Left forelimb (tissue), 1 donor: ENCODE measurements around the gene SEC61A2.
A peak's percentile ranks its signal among the peaks of the same experiment; 100 is the strongest.
"Not testable (repeated sequence)": the region's sequence is repeated elsewhere in the genome, so short reads cannot be mapped to it uniquely, and the experiment has no call there.

ENCODE experiments used
- DNase-seq: peaks from one replicate; pipeline ENCODE4 v3.0.0-alpha.2; 2018; ENCODE audit warnings: low spot score

SEC61A2 gene

DNA sequence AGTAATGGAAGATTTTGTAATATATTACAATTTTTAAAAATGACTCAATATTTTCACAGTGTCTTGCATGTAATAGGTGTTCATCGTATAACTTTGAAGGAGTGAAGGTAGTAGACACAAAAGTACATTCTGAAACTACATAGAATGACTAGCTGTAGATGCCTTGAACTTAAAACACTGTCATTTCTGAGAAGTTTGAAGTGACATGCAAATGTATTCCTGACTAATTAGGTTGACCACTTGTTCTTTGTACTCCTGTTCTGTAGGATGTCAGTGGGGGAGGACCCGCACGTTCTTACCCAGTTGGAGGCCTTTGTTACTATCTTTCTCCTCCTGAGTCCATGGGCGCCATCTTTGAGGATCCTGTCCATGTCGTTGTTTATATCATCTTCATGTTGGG is 31.2 kb downstream of the SEC61A2 start:
- DNase-seq = no peak

DNA sequence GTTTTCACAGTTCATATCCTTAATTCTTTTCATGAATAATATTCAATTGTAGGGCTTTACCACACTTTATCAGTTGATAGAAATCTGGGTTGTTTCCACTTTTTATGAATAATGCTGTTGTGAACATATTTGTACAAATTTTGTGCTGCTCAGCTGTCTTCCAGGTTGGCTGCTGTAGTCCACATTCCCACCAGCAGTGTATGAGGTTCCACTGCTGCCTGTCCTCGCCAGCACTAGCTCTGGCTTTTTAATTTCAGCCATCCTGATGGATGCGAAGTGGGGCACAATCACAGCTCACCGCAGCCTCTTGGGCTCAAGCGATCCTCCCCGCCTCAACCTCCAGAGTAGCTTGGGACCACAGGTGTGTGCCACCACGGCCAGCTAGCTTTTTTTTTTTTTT is 33.5 kb downstream of the SEC61A2 start:
- no peak for DNase-seq

DNA sequence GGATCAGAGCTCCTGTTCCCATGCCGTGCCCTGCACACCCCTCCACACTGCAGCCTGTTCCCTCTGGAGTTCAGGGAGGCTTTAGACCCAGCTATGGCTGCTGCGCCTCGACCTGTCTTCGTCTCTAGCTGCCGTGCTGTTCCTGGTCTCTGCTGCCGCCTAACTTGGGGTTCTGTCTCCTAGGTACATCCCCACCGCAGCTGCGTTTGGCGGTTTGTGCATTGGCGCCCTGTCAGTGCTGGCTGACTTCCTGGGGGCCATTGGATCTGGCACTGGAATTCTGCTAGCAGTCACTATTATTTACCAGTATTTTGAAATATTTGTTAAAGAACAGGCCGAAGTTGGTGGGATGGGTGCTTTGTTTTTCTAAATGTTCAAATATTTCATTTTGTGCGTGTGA is 34.6 kb downstream of the SEC61A2 start:
- DNase-seq = no peak

DNA sequence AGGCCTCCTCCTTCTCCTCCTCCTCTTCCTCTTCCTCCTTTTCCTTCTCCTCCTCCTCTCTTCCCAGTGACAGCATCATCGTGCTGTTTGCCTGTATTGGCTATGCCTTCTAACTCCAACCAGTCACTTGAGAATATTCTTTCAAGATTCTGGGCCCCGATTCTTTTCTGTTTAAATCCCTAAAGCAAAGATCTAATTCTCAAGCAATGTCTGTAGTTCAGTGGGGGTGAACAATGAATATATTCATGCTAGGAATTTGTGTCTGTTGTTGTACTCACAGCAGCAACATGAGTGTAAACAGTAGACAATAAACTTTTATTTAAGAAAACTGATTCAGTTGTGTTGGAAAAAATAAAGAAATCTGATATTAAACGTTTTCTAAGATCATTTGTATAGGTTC is 35.6 kb downstream of the SEC61A2 start:
- no peak for DNase-seq

DNA sequence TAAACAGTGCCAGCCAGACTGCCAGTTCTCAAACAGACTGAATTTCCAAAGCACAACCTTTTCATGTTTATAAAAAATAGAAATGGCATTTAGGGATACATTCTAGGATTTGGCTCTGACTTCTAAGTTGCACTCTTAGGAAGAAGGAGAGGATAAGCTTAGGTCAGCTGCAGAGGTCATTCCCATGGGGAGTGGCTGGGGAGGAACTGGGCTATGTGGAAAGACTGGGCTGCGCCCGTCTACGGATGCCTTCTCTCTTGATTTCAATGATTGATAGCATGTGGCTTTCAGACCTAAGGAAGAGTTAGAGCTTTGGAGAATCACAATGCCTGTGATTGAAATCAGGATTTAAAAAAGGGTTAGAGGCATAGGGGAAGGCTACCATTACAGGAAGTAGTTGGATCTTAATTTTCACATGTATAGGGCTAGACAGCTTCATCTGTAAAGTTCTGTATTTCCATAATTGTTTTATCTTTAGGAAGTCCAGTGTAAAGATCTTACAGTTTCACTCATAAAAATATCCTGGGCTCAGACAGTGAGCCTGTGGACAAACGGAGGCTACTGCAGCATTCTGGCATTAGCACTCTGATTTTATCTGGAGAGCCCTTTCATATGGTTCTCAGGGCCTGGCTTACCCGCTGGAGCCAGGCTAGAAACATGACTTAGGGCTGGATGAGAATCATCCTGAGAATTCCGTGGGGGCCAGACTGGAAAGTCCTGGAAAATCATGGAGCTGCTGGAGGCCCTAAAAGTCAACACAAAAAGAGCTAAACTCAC is 36.7 kb downstream of the SEC61A2 start:
- DNase-seq = no peak

DNA sequence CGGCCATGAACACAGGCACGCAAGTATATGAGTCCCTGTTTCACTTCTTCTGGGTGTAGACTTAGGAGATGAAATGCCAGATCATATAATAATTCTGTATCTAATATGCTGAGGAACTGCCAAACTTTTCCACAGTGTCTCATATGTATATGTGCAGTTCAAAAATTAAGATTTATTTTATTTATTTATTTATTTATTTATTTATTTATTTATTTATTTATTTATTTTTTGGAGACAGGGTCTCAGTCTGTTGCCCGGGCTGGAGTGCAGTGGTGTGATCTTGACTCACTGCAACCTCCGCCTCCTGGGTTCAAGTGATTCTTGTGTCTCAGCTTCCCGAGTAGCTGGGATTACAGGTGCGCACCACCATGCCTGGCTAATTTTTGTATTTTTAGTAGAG is 42.0 kb downstream of the SEC61A2 start:
- DNase-seq = not testable (repeated sequence)

DNA sequence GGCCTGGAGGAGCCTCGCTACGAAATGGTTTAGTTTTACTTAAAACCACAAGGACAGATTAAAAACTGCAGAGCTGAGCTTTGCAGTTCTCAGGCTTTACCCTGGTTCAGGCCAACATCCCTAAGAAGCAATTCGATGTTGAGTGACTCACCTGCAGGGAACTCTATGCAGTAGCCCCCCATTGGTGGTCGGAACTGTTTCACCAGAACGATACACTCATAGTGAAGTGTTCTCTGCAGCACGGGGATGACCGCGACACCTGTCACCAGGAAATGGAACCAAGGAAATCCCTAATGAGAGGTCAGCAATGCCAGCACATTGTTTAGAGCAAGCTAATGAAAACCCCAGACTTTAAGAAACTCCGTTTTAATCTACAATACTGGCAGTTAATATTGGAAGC is 48.2 kb downstream of the SEC61A2 start:
- no peak for DNase-seq

DNA sequence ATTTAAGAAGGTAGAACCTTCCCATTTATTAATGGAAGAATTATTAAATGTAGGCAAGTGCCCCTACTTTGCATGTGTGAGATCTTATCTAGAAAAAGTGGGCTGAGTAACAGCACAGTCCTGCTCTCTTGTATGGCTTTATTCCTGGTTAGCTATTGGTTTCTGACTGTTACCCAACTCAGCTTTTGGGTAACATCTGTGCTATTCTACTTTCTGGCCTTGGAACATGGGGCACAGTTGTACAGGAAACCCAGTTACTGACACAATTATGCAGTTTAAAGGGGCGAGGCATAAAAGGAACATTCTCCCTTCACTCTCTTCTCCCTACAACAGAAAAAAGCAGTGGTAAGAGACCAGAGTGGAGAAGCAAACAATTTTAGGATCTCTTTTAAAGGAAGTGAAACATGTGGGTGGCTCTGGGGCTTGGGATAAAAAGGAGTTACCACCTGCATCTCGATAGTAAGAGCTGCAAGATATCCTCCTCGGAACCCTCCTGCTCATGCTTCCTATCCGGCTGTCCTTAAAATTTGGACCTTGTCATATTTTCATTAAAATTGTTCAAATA is 50.2 kb downstream of the SEC61A2 start:
- no peak for DNase-seq

DNA sequence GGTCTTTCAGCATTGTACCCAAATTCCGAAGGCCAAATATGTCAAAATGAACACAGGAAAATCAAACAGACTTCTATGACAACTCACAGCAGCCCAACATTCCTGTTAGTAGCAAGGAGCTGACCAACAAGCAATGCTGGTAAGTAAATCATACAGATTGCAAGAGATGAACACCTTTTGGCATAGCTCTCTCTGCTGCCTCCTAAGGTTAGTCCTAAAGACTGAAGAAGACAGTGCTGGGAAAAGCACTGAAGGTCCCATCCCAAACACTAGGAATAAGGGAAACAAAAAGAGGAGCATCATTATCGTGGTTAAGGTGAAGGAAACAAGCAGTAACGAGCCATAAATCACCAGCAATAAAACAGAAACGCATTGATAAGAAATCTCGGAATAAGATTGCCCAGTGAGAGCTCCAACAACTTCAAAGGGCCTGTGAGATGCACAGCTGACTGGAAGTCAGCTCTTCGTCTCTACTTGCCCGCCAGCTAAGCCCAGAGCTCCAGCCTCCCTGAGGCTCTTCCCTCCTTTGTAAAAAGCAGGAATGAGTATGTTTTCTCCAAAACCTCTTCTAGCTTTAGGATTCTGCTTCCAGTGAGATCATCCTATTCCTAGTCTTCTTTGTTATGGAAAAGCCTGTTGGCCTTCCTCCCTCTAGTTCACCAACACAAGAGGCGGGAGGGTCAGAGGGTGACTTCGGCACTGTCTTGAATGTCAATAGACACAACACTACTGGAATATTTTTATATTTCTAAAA is 50.9 kb downstream of the SEC61A2 start:
- DNase-seq = no peak

DNA sequence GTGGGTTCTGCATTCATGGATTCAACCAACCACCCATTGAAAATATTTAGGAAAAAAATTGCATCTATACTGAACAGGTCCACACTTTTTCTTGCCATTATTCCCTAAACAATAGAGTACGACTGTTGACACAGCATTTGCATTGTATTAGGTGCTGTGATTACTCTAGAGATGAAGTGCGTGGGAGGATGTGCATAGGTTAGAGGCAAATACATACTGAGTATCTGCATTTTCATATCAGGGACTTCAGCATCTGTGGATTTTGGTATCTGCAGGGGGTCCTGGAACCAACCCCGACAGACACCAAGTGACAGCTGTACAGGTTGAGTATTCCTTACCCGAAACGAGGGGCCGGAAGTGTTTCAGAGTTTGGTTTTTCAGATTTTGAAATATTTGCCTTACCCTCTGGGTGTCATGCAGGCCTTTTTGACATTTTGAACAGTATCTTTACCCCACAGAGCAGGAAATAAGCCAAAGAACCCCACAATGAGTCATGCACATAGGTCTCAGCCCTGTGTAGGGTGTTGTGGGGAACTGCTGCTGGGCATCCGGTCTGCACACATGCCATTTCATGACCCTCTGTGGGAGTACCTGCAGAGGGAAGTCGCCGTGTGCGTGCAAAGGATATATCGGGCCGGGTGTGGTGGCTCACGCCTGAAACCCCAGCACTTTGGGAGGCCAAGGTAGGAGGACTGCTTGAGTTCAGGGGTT is 51.7 kb downstream of the SEC61A2 start:
- DNase-seq = no peak

DNA sequence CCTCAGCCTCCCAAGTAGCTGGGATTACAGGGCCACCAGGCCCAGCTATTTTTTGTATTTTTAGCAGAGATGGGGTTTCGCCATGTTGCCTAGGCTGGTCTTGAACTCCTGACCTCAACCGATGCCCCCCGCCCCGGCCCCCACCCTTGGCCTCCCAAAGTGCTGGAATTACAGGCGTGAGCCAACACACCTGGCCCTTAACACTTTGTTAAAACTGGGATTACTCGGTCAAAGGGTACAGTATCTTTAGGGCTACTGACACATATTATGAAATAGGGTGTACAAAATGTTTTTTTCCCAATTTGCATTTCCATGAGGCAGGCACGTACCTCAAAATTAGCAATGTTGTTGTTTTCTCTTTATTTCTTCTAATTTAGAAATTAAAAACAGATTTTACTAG is 54.7 kb downstream of the SEC61A2 start:
- DNase-seq = no peak

DNA sequence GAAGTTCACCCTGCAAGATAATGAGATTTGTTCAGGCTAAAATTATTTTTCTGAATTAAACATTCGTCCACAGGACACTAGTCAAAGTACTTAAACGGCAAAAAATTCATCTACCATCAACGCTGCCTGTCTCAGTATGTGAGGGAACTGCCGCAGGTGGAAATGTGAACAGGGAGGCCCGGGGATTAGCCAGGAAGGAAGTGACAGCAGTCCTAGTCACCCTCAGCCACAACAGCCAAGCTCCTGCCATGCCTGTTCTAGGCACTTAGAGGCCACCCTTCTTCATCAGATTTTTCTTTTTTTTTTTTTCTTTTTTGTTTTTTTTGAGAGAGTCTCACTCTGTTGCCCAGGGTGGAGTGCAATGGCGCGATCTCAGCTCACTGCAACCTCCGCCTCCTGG is 56.8 kb downstream of the SEC61A2 start:
- DNase-seq = no peak

DNA sequence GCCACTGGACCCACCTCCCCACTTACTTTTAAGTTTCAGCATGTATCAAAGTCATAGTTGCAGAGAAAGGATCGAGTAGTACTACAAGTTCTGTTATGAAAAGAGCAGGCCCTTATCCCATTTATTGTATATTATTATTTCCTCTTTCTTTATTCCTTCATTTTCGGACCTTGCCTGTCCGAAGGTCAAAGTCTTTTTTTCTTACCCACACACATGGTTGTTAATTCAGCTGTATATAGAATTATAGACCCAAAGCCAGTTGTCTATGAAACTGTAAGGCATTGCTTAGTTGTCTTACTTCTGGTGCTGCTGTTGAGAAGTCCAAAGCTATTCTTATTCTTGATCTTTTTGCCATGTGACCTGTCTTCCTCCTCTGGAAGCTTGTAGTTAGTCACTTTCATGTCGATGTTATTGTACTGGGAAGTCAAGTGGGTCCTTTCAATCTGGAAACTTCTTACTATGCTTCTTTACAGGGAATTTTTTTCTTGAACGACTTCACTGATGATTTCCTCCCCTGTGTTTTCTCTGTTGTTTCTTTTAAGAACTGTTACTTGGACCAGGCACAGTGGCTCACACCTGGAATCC is 57.9 kb downstream of the SEC61A2 start:
- DNase-seq = no peak

DNA sequence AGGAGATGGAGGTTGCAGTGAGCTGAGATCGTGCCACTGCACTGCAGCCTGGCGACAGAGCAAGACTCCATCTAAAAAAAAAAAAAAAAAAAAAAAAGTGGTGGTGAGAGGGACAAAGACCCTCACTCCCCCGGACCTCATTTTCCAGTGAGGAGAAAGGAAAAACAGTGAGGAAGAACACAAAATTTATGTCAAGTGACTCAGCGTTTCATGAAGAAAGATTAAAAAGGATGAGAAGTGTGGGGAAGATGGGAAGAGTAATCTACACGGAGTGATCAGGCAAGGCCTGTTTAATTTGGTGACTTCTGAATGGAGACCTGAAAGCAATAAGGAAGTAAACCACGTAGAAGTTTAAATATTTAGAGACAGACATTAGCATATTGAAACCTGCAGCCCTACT is 59.2 kb downstream of the SEC61A2 start:
- no peak for DNase-seq

DNA sequence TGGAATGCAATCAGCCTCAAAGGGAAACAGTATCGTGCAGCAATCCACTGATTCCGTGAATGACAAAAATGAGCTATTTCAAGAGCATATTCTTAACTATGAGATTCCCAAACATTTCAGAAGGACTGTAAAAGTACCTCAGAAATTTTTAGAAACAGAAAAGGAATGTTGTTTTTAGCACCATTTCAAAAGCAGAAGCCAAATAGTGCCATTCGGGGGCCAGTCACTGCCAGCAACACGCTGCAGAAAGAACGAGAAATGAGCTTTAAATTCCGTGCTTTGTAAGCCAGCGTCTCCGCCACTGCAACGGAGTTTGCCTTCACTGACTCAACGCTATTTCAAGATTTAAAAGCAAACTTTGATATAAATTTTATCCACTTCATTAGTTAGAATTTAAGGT is 59.9 kb downstream of the SEC61A2 start:
- DNase-seq = no peak

DNA sequence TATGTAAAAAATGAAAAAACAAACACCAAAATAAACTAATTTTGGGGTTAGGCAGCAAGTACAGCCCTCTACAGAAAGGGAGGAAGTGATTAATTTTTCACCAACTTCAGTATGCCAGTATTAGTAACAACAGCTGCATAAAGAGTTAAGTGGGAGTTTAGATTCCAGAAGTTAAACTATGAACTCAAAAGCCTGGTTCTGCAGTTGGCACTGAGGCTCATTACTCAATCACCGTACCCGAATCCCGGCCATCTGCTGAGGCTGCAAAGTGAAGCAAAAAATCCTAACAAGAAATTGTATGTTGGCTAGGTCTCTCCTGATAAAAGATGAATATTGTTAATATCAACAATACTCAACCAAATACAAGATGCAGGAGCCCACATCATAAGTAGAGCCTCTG is 62.2 kb downstream of the SEC61A2 start:
- no peak for DNase-seq

DNA sequence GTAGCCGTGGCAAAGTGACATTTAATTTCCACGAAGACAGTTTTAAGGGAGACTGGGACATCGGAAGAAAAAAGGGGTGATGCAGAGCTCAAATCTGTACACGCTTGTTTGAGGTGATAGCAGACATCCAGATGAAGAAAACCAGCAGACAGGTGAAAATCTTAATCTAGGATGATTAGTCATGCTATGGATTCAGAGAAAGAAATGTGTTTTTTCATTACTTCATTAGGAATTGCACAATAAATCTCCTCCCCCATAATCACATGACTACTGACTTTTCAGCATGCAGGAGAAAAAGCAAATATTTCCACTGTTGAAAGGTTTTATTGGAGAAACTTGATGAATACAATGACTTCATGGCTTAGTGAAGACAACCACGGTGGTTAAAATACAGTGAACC is 63.7 kb downstream of the SEC61A2 start:
- DNase-seq = no peak

DNA sequence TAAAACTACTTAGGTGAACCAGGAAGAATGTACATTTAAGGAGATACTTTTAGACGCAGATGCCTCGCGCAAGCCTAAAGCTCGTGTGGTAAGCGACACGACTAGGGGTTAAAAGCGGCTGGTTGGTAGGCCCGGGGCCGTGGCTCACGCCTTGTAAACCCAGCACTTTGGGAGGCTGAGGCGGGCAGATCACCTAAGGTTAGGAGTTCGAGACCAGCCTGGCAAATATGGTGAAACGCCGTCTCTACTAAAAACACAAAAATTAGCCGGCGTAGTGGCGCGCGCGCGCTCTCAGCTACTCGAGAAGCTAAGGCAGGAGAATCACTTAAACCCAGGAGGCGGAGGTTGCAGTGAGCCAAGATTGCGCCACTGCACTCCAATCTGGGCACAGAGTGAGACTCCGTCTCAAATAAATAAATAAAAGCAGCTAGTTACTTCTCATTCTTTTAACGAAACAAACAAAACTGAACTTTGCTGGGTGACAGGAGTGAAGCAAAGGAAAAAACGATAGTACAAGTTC is 65.3 kb downstream of the SEC61A2 start:
- DNase-seq = no peak

DNA sequence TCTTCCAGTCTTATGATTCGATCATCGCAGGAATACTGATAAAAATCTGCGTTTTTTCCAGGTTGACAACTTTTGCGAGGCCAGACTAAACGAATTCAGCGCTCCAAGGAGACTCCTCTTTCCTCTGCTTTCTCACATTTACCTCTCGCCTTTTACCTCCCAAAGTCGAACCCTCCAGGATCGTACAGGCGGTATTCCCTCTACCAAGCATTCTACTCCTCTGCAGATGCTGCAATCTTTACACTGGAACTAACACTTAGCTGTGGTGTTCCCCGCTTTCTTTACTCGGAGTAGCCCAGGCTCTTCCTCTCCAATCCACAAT is 65.8 kb downstream of the SEC61A2 start:
- DNase-seq = no peak

DNA sequence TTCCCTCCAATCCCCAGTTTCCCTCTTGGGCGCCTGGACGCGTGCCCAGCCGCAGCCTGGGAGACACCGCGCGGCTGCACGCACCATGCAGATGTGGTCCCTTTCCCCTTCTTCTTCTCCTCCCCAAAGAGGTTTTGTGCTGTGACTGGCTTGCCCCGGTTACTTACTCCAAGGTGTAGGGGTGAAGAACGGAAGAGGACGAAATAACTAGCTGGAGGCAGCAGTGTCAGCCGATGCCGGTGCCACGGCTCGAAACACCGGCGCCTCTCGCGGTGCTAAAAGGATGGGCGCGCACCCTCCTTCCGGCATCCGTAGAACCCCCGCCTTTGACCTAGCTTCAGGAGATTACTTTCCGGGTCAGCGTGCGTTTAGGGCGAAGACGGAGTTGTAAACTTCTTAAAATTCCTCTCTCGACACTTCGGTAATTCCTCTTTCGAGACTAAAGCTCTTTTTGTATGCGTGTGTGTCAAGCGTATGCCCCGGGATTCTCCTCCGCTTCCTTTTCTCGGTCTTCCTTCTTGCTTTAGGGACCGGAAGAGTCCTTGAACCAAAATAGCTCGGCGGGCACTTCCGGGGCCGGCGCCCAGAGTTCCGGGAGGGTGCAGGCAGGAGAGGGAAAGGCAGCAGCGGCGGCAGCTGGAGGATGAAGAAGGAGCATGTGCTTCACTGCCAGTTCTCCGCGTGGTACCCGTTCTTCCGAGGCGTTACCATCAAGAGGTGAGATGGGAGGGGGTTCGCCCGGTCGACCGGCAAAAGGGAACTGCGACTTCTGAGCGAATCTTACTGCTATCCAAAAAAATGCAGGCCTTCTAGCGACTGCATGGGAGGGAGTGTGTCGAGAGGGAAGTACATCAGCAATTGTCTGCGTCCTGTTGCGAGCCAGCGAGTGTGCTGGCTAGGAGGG is 66.4 kb downstream of the SEC61A2 start, which contains the start of the genes CDC123 and NUDT5:
Gene CDC123, plus strand, starts transcription at position 586 of the 904 bp plus-strand sequence. Its CDS starts 58 bp downstream, at position 644.
Gene NUDT5, minus strand, starts transcription at position 289 of the 904 bp plus-strand sequence. CDS start 9,600 bp downstream, outside the sequence.
- peak; percentile 92 for DNase-seq
